Activated CD4-positive, alpha-beta T cell treated with anti-CD3 and anti-CD28 coated beads, Interleukin-2, amount 10 ng/mL, durations not matched to agents 7 days and 5 days (primary cell): ENCODE measurements around the gene NRG3. TPM values are rescaled to one million over a fixed set of nuclear protein-coding genes. Genes with fewer than 3 reads are reported as not detected.

Source experiments
- CTCF ChIA-PET: fragments of 350-600 bp; sonication (Branson Sonifier 250); formaldehyde crosslinking; loops from one replicate; lab custom pipeline; 2021; ENCODE audit warnings: antibody characterized with exemption; lab: Charles Lee
- POLR2A ChIA-PET: fragments of 350-600 bp; sonication (Branson Sonifier 250); formaldehyde crosslinking; loops from one replicate; lab custom pipeline; 2021; ENCODE audit warnings: antibody characterized with exemption; lab: Charles Lee
- DNase-seq: peaks from one replicate; pipeline ENCODE4 v3.0.0-alpha.2; 2020
- H3K27ac Mint-ChIP-seq: one replicate; pipeline ENCODE4 v1.8.0; 2021; ENCODE audit warnings: mild to moderate bottlenecking, moderate library complexity, mixed read lengths
- H3K27me3 Mint-ChIP-seq: one replicate; pipeline ENCODE4 v1.8.0; 2021; ENCODE audit warnings: mixed read lengths
- H3K36me3 Mint-ChIP-seq: one replicate; pipeline ENCODE4 v1.8.0; 2021; ENCODE audit warnings: low read depth, mixed read lengths
- H3K4me1 Mint-ChIP-seq: one replicate; pipeline ENCODE4 v1.8.0; 2021; ENCODE audit warnings: mixed read lengths
- H3K4me3 Mint-ChIP-seq: one replicate; pipeline ENCODE4 v1.8.0; 2021; ENCODE audit warnings: mild to moderate bottlenecking, moderate library complexity, mixed read lengths
- H3K9me3 Mint-ChIP-seq: one replicate; pipeline ENCODE4 v1.8.0; 2021; ENCODE audit warnings: mixed read lengths
- total RNA-seq, 2 experiments: library from RNA; stranded (reverse); gene quantifications; one replicate each; pipeline ENCODE4 v1.2.3, GENCODE V29; 2021

NRG3 gene
- total RNA-seq, 2 experiments from 2014 or later: not detected

DNA sequence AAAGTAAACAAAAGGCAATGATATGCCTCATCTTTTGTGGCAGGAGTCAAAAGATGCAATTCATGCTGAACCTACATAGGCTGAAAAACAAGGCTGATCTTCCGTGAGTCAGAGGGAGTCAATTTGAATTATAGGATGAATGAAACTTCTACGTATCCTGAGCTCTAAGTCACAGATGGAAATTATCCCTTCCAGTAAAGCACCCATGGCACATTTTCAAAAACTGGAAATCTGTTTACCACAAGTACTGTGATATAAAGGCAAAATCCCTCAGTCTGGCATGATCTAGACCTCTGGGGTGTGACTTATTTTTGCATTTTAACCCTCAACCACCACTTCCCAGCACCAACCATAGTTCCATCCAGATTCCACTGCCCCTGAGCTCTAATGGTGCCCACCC is 69.6 kb downstream of the NRG3 start:
- Mint-ChIP-seq H3K4me3 (no peak overlapping the region), H3K9me3 (no peaks in the 10 kb centered on the region), H3K27ac (no peak overlapping the region), H3K27me3 (no peaks in the 10 kb centered on the region), H3K4me1 (no peaks in the 10 kb centered on the region), H3K36me3 (no peaks in the 10 kb centered on the region)
- no peak for DNase-seq
- ChIA-PET POLR2A (no interaction called here), CTCF (no interaction called here)

DNA sequence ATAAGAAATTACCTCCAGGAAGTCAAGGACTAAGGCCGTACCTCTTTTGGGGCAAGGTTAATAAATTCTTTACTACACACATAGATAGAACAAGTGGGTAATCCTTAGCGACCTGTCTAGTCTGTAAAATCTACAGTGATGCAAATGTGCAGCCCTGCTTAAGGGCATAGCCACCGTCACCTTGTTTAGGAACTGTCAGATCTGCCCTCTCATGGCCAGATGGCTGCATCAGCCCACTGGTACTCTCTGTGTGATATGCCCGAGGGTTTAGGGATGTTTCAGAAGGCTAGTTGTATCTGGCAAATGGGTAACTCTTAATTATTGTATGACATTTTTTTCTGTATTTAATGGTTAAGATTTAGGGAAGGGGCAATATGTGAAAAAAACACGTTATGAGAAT is 74.3 kb downstream of the NRG3 start:
- no peak for DNase-seq
- Mint-ChIP-seq H3K4me1 (no peaks in the 10 kb centered on the region), H3K9me3 (no peaks in the 10 kb centered on the region), H3K27ac (no peak overlapping the region), H3K4me3 (no peak overlapping the region), H3K27me3 (no peaks in the 10 kb centered on the region), H3K36me3 (no peaks in the 10 kb centered on the region)
- ChIA-PET POLR2A (no interaction called here), CTCF (no interaction called here)

DNA sequence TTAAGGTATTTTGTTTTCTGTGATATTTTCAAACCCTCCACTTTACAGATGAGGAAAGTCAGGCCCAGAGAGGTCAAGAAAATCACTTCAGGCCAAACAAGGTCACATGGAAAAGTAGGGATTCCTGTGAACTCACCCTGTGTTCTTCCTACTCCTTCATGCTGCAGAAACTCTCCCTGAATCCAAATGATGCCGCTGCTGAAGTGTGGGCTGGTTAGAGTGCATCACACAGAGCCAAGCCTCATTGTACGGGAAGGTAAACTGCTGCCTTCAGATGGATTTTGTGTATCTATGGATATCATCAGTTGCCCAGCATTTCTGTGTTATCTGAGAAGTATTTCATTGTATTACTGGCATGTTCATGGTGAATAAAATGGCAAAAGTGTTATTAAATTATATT is 75.4 kb downstream of the NRG3 start:
- no peak overlapping the region for H3K4me3 Mint-ChIP-seq
- ChIA-PET CTCF (no interaction called here), POLR2A (no interaction called here)
- no peak overlapping the region for H3K27ac Mint-ChIP-seq
- no peak for DNase-seq
- H3K9me3 Mint-ChIP-seq: no peaks in the 10 kb centered on the region
- no peaks in the 10 kb centered on the region for H3K27me3 Mint-ChIP-seq
- no peaks in the 10 kb centered on the region for H3K36me3 Mint-ChIP-seq
- no peaks in the 10 kb centered on the region for H3K4me1 Mint-ChIP-seq

DNA sequence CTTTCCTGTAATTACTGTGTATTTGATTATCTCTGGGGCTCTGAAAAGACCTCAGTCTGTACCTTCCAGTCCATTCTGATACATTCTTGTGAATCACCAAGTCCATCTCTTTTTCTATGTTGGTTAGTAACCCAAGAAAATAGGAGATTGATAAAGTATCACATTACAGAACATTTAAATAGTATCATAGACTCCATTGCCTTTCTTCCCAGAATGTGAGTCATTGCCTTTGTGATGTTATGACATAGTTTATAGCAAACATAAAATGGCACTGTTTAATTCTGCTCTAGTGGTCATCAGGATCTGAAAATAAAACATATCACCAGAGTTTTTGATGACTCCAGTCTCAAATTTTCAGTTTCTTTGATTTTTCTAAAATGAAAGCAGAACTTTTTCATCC is 78.4 kb downstream of the NRG3 start:
- POLR2A ChIA-PET: no interaction called here
- no peak for DNase-seq
- Mint-ChIP-seq H3K4me3 (no peak overlapping the region), H3K9me3 (no peaks in the 10 kb centered on the region), H3K4me1 (no peaks in the 10 kb centered on the region), H3K27me3 (no peaks in the 10 kb centered on the region), H3K36me3 (no peaks in the 10 kb centered on the region), H3K27ac (no peak overlapping the region)
- CTCF ChIA-PET: no interaction called here

DNA sequence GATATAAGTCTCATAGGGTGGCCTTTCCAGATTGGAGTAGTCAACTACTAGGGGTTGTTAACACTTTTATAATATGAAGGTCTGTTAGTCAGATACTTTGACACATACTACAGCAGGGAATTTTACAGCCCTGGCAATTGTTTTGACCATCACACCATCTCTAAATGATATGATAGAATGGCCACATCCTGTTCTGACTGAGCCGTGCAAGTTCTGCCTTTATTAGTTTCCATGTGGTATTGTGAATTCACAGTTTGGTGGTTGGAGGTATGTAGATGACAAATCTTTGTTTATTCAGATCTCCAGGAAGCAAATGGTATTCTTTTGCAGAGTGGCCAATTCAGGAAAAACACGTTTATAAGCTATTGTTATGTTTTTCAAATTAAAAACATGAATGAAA is 83.0 kb downstream of the NRG3 start:
- H3K4me1 Mint-ChIP-seq: no peaks in the 10 kb centered on the region
- H3K36me3 Mint-ChIP-seq: no peaks in the 10 kb centered on the region
- no peak overlapping the region for H3K27ac Mint-ChIP-seq
- ChIA-PET POLR2A (no interaction called here), CTCF (no interaction called here)
- H3K9me3 Mint-ChIP-seq: no peaks in the 10 kb centered on the region
- DNase-seq: no peak
- H3K27me3 Mint-ChIP-seq: no peaks in the 10 kb centered on the region
- H3K4me3 Mint-ChIP-seq: no peak overlapping the region

DNA sequence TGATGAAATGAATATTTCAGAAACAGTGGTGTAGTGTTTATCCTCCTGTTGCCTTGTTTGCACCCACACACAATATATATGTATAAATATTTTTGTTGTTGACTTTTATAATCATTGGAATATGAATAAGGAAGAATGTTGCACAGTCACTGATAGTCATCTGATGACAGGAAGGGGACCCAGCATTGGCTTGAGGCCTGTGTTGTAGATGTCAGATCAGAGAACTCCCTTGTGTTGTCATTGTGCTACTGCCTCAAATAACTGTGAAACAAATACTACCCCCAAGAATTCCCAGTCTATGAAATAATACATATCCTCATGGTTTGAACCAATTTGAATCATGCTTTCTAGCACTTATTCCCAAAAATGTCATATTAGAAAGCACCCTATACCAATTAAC is 84.0 kb downstream of the NRG3 start:
- H3K27ac Mint-ChIP-seq: no peak overlapping the region
- ChIA-PET POLR2A (no interaction called here), CTCF (no interaction called here)
- no peaks in the 10 kb centered on the region for H3K27me3 Mint-ChIP-seq
- DNase-seq: no peak
- H3K9me3 Mint-ChIP-seq: no peaks in the 10 kb centered on the region
- no peak overlapping the region for H3K4me3 Mint-ChIP-seq
- no peaks in the 10 kb centered on the region for H3K4me1 Mint-ChIP-seq
- H3K36me3 Mint-ChIP-seq: no peaks in the 10 kb centered on the region

DNA sequence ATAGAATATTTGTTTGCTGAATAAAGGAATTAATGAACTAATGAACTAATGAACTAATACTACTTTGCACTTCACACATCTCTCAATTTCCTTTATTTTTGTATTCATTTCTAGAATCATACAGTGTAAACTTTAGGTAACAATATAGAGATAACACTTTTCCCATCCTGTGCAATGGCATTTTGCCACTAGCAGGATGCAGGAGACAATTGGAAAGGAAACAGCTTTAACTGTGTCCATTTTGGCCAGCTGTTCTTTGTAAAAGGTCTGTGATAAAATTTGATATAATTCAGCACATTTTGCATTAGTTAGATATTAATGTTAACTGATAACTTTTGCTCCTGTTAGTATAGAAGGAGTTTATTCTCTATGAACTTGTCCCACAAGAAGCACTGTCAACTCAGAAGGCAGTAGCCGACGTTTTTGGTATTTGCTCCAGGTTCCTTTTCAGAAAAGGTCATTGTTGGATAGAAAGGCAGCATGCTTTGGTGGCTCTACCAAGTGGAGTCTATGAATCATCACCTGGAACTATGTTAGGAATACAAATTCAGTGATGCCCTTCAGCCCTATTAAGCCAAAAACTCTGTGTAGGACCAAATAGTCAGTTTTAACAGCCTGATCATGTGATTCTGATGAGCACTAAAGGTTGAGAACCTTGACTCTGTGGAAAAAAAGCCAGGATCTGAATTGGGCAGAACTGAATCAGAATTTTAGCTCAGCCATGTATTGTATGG is 86.6 kb downstream of the NRG3 start:
- H3K27ac Mint-ChIP-seq: no peak overlapping the region
- H3K4me3 Mint-ChIP-seq: no peak overlapping the region
- H3K4me1 Mint-ChIP-seq: no peaks in the 10 kb centered on the region
- H3K36me3 Mint-ChIP-seq: no peaks in the 10 kb centered on the region
- H3K27me3 Mint-ChIP-seq: no peaks in the 10 kb centered on the region
- no peak for DNase-seq
- ChIA-PET POLR2A (no interaction called here), CTCF (interaction anchor here (0.6 kb wide), 1 partner anchor 794 kb away, joined by 3 read pairs; no protein-coding TSS in a partner anchor)
- no peaks in the 10 kb centered on the region for H3K9me3 Mint-ChIP-seq

DNA sequence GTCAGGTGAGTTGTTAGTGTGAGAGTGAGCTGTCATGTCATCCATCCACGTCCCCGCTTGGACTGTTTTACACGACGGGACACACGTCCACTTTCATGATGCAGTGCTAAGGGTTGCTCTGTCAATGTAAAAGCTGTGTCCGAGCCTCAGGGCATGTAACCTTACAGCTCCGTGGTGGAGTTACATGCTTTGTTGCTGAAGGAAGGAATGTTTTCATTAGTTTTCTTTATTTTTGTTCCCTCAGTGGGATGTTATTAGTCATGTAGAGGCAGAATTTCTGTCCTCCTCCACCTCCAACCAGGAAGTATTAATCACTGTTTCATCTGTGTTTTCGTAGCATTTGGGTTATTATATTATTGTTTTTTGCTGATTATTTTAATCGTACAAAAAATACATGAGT is 88.6 kb downstream of the NRG3 start:
- DNase-seq: no peak
- ChIA-PET CTCF (no interaction called here), POLR2A (no interaction called here)
- H3K4me1 Mint-ChIP-seq: no peaks in the 10 kb centered on the region
- no peaks in the 10 kb centered on the region for H3K27me3 Mint-ChIP-seq
- no peaks in the 10 kb centered on the region for H3K36me3 Mint-ChIP-seq
- H3K27ac Mint-ChIP-seq: no peak overlapping the region
- H3K9me3 Mint-ChIP-seq: no peaks in the 10 kb centered on the region
- no peak overlapping the region for H3K4me3 Mint-ChIP-seq

DNA sequence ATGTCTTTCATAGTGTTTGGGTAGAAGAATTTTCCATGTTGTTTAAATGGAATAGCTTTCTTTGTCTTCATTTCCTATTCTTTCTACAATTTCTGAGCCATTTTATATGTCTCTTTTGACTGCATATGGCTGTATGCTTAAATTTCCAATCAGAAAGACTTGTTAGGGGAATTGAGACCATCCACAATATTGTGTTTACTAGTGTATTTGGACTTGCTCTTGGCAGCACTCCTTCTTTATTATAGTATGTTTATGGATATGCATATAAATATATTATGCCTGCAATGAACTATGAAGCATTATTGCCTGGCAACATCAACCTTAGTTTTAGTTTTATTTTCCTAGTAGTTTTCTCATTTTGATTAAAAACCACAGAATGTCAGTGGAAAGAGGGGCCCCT is 92.7 kb downstream of the NRG3 start:
- POLR2A ChIA-PET: no interaction called here
- DNase-seq: no peak
- Mint-ChIP-seq H3K4me3 (no peak overlapping the region), H3K36me3 (no peaks in the 10 kb centered on the region), H3K27ac (no peak overlapping the region), H3K9me3 (peaks cover 12% of the 10 kb centered on the region), H3K27me3 (no peaks in the 10 kb centered on the region), H3K4me1 (no peaks in the 10 kb centered on the region)
- CTCF ChIA-PET: no interaction called here

DNA sequence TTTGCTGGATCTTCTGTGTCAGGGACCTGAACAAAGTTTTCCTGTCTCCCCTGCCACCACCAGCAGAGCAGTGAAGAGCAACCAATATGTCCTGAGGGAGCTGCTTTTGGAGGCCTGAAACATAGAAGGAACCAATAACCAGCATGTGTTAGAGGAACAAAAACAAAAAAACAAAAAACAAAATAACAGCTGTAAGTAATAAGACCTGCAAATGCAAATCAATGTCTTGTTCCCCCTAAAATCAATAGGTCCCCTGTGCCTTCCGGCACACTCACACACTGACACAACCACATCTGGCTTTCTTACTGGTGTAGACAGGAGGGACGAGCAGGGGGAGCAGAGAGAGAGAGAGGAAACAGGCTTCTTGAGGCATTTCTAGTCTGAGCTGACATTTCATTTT is 94.1 kb downstream of the NRG3 start:
- POLR2A ChIA-PET: no interaction called here
- H3K9me3 Mint-ChIP-seq: peaks cover 14% of the 10 kb centered on the region
- H3K27ac Mint-ChIP-seq: no peak overlapping the region
- CTCF ChIA-PET: no interaction called here
- no peaks in the 10 kb centered on the region for H3K27me3 Mint-ChIP-seq
- DNase-seq: no peak
- H3K36me3 Mint-ChIP-seq: no peaks in the 10 kb centered on the region
- no peaks in the 10 kb centered on the region for H3K4me1 Mint-ChIP-seq
- H3K4me3 Mint-ChIP-seq: no peak overlapping the region

DNA sequence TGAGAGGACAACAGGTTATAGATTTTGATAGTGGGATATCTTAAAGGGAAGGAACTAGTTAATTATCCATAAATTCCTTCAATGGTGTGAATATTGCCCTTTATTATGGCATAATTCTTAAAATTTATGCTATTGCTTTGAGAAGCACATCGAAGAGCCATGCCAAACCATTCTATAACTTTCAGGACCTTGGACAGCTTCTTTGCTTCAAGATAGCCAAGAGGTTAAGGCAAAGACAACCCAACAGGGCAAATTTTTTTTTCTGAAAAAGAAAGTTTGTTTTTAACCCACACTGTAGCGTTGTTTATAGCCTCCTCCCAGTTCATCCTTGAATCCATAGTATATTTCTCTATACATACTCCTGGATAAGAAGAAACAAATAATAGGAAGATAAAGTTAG is 103.2 kb downstream of the NRG3 start:
- no peak for DNase-seq
- H3K4me3 Mint-ChIP-seq: no peak overlapping the region
- CTCF ChIA-PET: interaction anchor here (0.7 kb wide), 1 partner anchor 1855 kb away, joined by 3 read pairs; no protein-coding TSS in a partner anchor
- H3K9me3 Mint-ChIP-seq: peaks cover 8% of the 10 kb centered on the region
- no peaks in the 10 kb centered on the region for H3K4me1 Mint-ChIP-seq
- no peaks in the 10 kb centered on the region for H3K36me3 Mint-ChIP-seq
- no peaks in the 10 kb centered on the region for H3K27me3 Mint-ChIP-seq
- no peak overlapping the region for H3K27ac Mint-ChIP-seq
- POLR2A ChIA-PET: no interaction called here

DNA sequence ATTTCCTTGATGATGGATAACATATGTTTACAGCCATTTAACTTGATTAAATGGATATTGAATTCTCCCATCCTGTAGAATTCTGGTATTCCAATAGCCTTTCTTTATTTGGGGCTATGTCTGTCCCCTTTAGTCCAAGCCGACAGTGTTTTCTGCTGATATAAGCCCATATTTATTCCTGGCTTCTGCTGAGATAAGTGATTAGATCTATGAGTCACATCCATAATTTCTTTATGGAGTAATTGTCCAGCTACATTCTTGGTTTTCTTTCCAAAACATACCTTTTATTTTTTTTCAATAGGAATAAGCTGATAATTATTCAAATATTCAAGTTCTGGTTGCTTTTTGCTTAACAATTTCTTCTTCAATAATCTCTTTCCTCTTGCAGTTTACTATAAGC is 106.7 kb downstream of the NRG3 start:
- CTCF ChIA-PET: no interaction called here
- Mint-ChIP-seq H3K36me3 (no peaks in the 10 kb centered on the region), H3K27me3 (no peaks in the 10 kb centered on the region), H3K9me3 (no peaks in the 10 kb centered on the region), H3K4me1 (no peaks in the 10 kb centered on the region), H3K27ac (no peak overlapping the region), H3K4me3 (no peak overlapping the region)
- POLR2A ChIA-PET: no interaction called here
- no peak for DNase-seq

DNA sequence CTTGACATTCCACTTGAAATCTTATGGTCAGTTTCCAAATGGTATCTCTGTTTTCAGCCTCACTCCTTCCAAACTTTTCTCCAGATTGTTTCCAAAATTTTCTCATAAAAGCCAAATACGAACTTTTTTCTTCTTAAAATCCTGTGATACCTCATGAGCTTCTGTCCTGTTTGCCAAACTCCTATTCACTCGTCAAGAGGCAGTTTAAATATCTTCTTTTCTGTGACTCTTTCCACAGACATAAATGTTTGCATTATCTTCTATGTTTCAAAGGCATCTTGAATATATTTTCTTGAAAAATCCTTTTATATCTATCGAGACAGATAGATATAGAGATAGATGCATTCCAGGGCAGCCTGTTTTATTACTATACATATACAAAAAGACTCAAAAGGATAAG is 109.4 kb downstream of the NRG3 start:
- no peaks in the 10 kb centered on the region for H3K9me3 Mint-ChIP-seq
- H3K27ac Mint-ChIP-seq: no peak overlapping the region
- DNase-seq: no peak
- no peaks in the 10 kb centered on the region for H3K4me1 Mint-ChIP-seq
- no peak overlapping the region for H3K4me3 Mint-ChIP-seq
- CTCF ChIA-PET: no interaction called here
- POLR2A ChIA-PET: no interaction called here
- no peaks in the 10 kb centered on the region for H3K27me3 Mint-ChIP-seq
- no peaks in the 10 kb centered on the region for H3K36me3 Mint-ChIP-seq

DNA sequence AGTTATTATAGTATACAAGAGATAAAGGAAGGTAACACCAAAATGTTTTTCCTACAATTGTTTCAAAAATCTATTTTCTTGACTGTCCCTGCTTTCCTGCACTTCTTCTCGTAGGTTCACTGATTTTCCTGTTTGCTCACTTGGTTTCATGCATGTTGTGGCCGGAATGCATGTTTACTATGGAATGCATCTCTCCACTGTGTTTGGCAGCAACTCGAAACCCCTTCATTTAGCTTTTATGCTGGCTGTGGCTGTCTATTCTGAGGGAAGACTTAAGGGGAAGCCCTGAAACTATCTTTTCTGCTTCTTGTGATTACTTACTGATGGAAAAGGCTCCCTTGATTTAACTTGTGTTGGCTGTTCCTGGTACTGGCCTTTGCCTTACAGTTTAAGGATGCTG is 120.3 kb downstream of the NRG3 start:
- H3K9me3 Mint-ChIP-seq: no peaks in the 10 kb centered on the region
- no peak overlapping the region for H3K27ac Mint-ChIP-seq
- H3K4me1 Mint-ChIP-seq: no peaks in the 10 kb centered on the region
- no peaks in the 10 kb centered on the region for H3K36me3 Mint-ChIP-seq
- ChIA-PET POLR2A (no interaction called here), CTCF (no interaction called here)
- H3K27me3 Mint-ChIP-seq: no peaks in the 10 kb centered on the region
- no peak for DNase-seq
- H3K4me3 Mint-ChIP-seq: no peak overlapping the region
